Activated T-cell treated with anti-CD3 and anti-CD28 coated beads for 24 hours (primary cell): ENCODE results near the gene CRB2.

Source experiments
- DNase-seq: peaks from one replicate; pipeline ENCODE4 v3.0.0-alpha.2; 2020; ENCODE audit warnings: low read depth

The CRB2 gene

GRCh38 chr9:123355761-123356431 lies at the start of gene CRB2:
TSS of gene CRB2 (plus strand) at chr9:123356197. CDS start at chr9:123356261, 64 bp downstream.
- no peak for DNase-seq

- no peak for DNase-seq
These were observed 46.4 kb upstream of the CRB2 start for GRCh38 chr9:123309611-123310010.

- no peak for DNase-seq
These were observed 45.3 kb upstream of the CRB2 start for GRCh38 chr9:123310551-123311249.

GRCh38 chr9:123311250-123311752 lies 44.7 kb upstream of the CRB2 start:
- DNase-seq, result no peak

- DNase-seq, result no peak
These were observed 43.6 kb upstream of the CRB2 start for GRCh38 chr9:123312306-123312877.

GRCh38 chr9:123314617-123315016 lies 41.4 kb upstream of the CRB2 start:
- no peak for DNase-seq

- DNase-seq, result no peak
These were observed 40.4 kb upstream of the CRB2 start for GRCh38 chr9:123315635-123316034.

GRCh38 chr9:123316053-123316718 lies 39.8 kb upstream of the CRB2 start:
- DNase-seq, result no peak

- DNase-seq, result no peak
These were observed 37.8 kb upstream of the CRB2 start for GRCh38 chr9:123318202-123318601.

- no peak for DNase-seq
These were observed 37.0 kb upstream of the CRB2 start for GRCh38 chr9:123318961-123319421.

- no peak for DNase-seq
These were observed 36.3 kb upstream of the CRB2 start for GRCh38 chr9:123319541-123320339.

GRCh38 chr9:123320814-123321213 lies 35.2 kb upstream of the CRB2 start:
- no peak for DNase-seq

GRCh38 chr9:123321616-123322272 lies 34.3 kb upstream of the CRB2 start:
- no peak for DNase-seq

GRCh38 chr9:123322273-123323195 lies 33.5 kb upstream of the CRB2 start:
- DNase-seq, result peak; percentile 45

- DNase-seq, result no peak
These were observed 32.6 kb upstream of the CRB2 start for GRCh38 chr9:123323196-123324013.

- DNase-seq, result no peak
These were observed 31.2 kb upstream of the CRB2 start for GRCh38 chr9:123324767-123325183.

GRCh38 chr9:123326187-123326586 lies 29.8 kb upstream of the CRB2 start:
- DNase-seq, result no peak

- DNase-seq, result no peak
These were observed 29.3 kb upstream of the CRB2 start for GRCh38 chr9:123326662-123327093.

- DNase-seq, result no peak
These were observed 28.3 kb upstream of the CRB2 start for GRCh38 chr9:123327697-123328100.
